ENCODE data around the gene CAMSAP3.

The CAMSAP3 gene

GRCh38 chr19:7596211-7596937 is 711 bp downstream of the CAMSAP3 start:
- DNase-seq (ENCODE audit: low spot score): no peak
- Histone ChIP-seq H3K4me3 (peak overlapping the region; percentile 62), H3K27ac (no peak overlapping the region)
- no peak for TF ChIP-seq CTCF (IDR thresholded peaks at IDR 0.05)

GRCh38 chr19:7597689-7598088 is 2.0 kb downstream of the CAMSAP3 start:
- TF ChIP-seq CTCF (IDR thresholded peaks at IDR 0.05): no peak
- H3K4me3 ChIP-seq: no peak overlapping the region
- H3K27ac ChIP-seq: no peak overlapping the region
- DNase-seq (ENCODE audit: low spot score): no peak

DNA sequence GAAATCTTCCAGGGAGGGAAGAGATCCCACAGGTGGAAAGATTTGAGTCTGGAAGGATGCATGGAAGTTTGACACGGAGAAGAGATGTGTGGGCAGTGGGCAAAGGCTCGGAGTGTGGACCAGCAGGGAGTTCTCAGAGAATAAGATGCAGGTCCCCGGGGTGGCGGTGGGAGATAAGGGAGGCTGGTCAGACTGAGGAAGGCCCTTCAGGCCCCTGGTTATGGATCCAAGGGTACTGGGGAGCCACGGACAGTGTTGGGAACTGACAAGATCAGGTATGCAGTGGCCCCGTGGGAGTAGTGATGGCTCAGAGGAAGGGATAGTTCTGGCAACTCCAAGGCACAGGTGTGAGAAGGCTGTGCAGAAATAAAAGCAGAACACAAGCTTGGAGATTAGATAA is 2.5 kb downstream of the CAMSAP3 start:
- Histone ChIP-seq H3K27ac (no peak overlapping the region), H3K4me3 (no peak overlapping the region)
- TF ChIP-seq CTCF (IDR thresholded peaks at IDR 0.05): no peak
- DNase-seq (ENCODE audit: low spot score): no peak

DNA sequence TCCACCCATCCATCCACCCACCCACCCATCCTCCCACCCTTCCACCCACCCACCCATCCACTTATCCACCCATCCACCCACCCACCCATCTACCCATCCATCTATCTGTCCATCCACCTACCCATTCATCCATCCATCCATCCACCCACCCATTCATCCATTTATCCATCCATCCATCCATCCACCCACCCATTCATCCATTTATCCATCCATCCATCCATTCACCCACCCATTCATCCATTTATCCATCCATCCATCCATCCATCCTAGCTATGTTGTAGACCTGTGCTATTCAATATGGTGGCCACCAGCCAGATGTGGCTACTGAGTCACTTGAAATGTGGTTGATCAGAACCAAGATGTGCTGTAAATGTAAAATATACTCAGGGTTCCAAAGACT is 5.1 kb downstream of the CAMSAP3 start:
- Histone ChIP-seq H3K4me3 (no peak overlapping the region), H3K27ac (no peak overlapping the region)
- no peak for TF ChIP-seq CTCF (IDR thresholded peaks at IDR 0.05)
- DNase-seq (ENCODE audit: low spot score): no peak

- no peak overlapping the region for H3K4me3 ChIP-seq
- no peak for TF ChIP-seq CTCF (IDR thresholded peaks at IDR 0.05)
- no peak overlapping the region for H3K27ac ChIP-seq
- no peak for DNase-seq (ENCODE audit: low spot score)
These were observed 6.7 kb downstream of the CAMSAP3 start for GRCh38 chr19:7602240-7602934.

- Histone ChIP-seq H3K27ac (no peak overlapping the region), H3K4me3 (no peak overlapping the region)
- no peak for DNase-seq (ENCODE audit: low spot score)
- TF ChIP-seq CTCF (IDR thresholded peaks at IDR 0.05): no peak
These were observed 7.4 kb downstream of the CAMSAP3 start for GRCh38 chr19:7602935-7603497.

Measured in coronary artery (tissue), 2 donors.